22Rv1 (cell line): ENCODE data around the gene ACOT11.
"Not testable (repeated sequence)": the region's sequence is repeated elsewhere in the genome, so short reads cannot be mapped to it uniquely, and the experiment has no call there.

ENCODE experiments used
- CTCF ChIP-seq: fragments of 450-650 bp; IDR thresholded peaks from 2 replicates; pipeline ENCODE4 v1.5.1; 2017; ENCODE audit warnings: mild to moderate bottlenecking
- ZFX ChIP-seq: fragments of 450-650 bp; IDR thresholded peaks from 2 replicates; pipeline ENCODE4 v1.6.1; 2017; ENCODE audit warnings: antibody characterized with exemption, borderline replicate concordance

GRCh38 chr1:54526565-54526964, 21.5 kb upstream of the ACOT11 start:
- TF ChIP-seq CTCF, ZFX: not testable (repeated sequence)
